ENCODE data around the gene GABPB1. TPM values are rescaled to one million over a fixed set of nuclear protein-coding genes. Genes with fewer than 3 reads are reported as not detected.

The GABPB1 gene
- 64.7 and 67.7 TPM in 2 replicates for total RNA-seq (2013; cell fraction: nucleolus; rRNA removed)
- total RNA-seq (2014; rRNA removed) (44.2 and 49.8 TPM in 2 replicates), total RNA-seq (2014; rRNA removed; fragmentation: Illumina TruSeq; extraction: Trizol) (40.2 and 42.3 TPM in 2 replicates), total RNA-seq (2021) (32.4 and 35.9 TPM in 2 replicates), polyA plus RNA-seq (2011; rRNA removed) (48.2 and 56.6 TPM in 2 replicates), polyA plus RNA-seq (2014; fragmentation: Illumina TruSeq; extraction: Trizol) (37.3 and 45.5 TPM in 2 replicates), polyA plus RNA-seq (2014; fragmentation: Nextera tagmentation; extraction: Ambion mirVana) (10 to 100 TPM; 13.9 to 18.2 TPM), polyA plus RNA-seq (2014; rRNA removed) (37.9 and 38.9 TPM in 2 replicates), polyA plus RNA-seq (2016; fragmentation: Nextera tagmentation; extraction: Ambion mirVana) (10 to 100 TPM; 40.8 to 41.6 TPM), polyA minus RNA-seq (2011; rRNA and poly(A)+ RNA removed) (43.0 and 70.3 TPM in 2 replicates), Bru-seq, nascent RNA (percentile 77 among the genes with signal in this experiment), BruChase-seq, experiment 1, labeled RNA remaining after a 6-hour chase (percentile 69 among the genes with signal in this experiment), BruChase-seq, experiment 2, labeled RNA remaining after a 2-hour chase (percentile 74 among the genes with signal in this experiment)
- polyA plus RNA-seq (2011; ENCODE audit: low read depth): 14.6 TPM
- 38.6 and 42.3 TPM in 2 replicates for polyA plus RNA-seq (2011; cell fraction: cytosol; rRNA removed)
- polyA plus RNA-seq (2011; cell fraction: nucleus; rRNA removed): 32.4 and 37.6 TPM in 2 replicates
- 16.2 and 19.1 TPM in 2 replicates for polyA plus RNA-seq (2012)
- polyA minus RNA-seq (2011; cell fraction: cytosol; rRNA and poly(A)+ RNA removed): 17.0 and 22.8 TPM in 2 replicates
- 17.2 and 20.6 TPM in 2 replicates for polyA minus RNA-seq (2011; cell fraction: nucleus; rRNA and poly(A)+ RNA removed)
- long read RNA-seq, experiment 1, full-length matches to known transcripts: 18 of 37 reads
- long read RNA-seq, experiment 1, partial matches to known transcripts: 4 of 37 reads
- long read RNA-seq, experiment 1, other reads (novel, unspliced or antisense): 15 of 37 reads
- long read RNA-seq, experiment 2, full-length matches to known transcripts: 203 of 267 reads
- long read RNA-seq, experiment 2, partial matches to known transcripts: 27 of 267 reads
- long read RNA-seq, experiment 2, other reads (novel, unspliced or antisense): 37 of 267 reads

GRCh38 chr15:50354838-50355618 lies at the start of gene GABPB1:
GABPB1 (minus strand) TSS chr15:50355198; CDS start chr15:50309798, 45,400 bp downstream.
- ATAC-seq: peak; percentile 56
- SMC1A ChIA-PET (ENCODE audit: uncharacterized antibody, unreplicated experiment): interaction anchor here (0.6 to 7.2 kb wide), 5 partner anchors 22 to 143 kb away, joined by 3 to 38 read pairs (median 3); no protein-coding TSS in a partner anchor
- Histone ChIP-seq H3K79me2 (ENCODE audit: control insufficient read depth, insufficient read depth, low read length) (peaks cover 86% of the 10 kb centered on the region), H3K4me2 (ENCODE audit: control insufficient read depth, insufficient read depth) (peak within 1 kb of the TSS; percentile 86), H3K9me3 (replicated peaks; ENCODE audit: control insufficient read depth, insufficient read depth, low read length) (no peaks in the 10 kb centered on the region), H3K4me1 (ENCODE audit: control insufficient read depth, insufficient read depth, low read length) (peaks cover 10% of the 10 kb centered on the region), H3K27ac (ENCODE audit: control insufficient read depth, insufficient read depth) (peak within 1 kb of the TSS; percentile 91), H4K20me1 (ENCODE audit: control insufficient read depth, insufficient read depth) (no peaks in the 10 kb centered on the region; the same call in 1 of the 2 replicates), H2AFZ (ENCODE audit: control insufficient read depth, low read depth, low read length) (peak within 1 kb of the TSS; percentile 66), H3K36me3 (ENCODE audit: control insufficient read depth in 2 of 2, insufficient read depth in 2 of 2, low read length in 1 of 2) (peaks cover 0 to 11% of the 10 kb centered on the region in 2 experiments; a peak in 2 of 4 replicates), H3K4me3 (peak within 1 kb of the TSS; percentile 82), H3K9ac (ENCODE audit: control insufficient read depth, insufficient read depth, low read length) (peak within 1 kb of the TSS; percentile 98), H3K27me3 (replicated peaks in 1 of 2; ENCODE audit: control insufficient read depth in 2 of 2, insufficient read depth in 2 of 2, low read length in 1 of 2) (no peaks in the 10 kb centered on the region)
- in situ Hi-C loops (cut with MboI) (loop anchor here (10.0 kb wide), 2 partner anchors 90 to 550 kb away; partner anchors contain the start of gene AP4E1), intact Hi-C loops (cut with micrococcal nuclease; ENCODE audit: unreplicated experiment) (loop anchor here (1.0 to 10.0 kb wide), 4 partner anchors 35 to 552 kb away; partner anchors contain the start of gene AP4E1)
- no peak for FAIRE-seq
- BruUV-seq (replicated peaks): no TSS peak
- RAD21 ChIA-PET (ENCODE audit: unreplicated experiment): interaction anchor here (2.5 kb wide), 1 partner anchor 69 kb away, joined by 14 read pairs; the partner anchor contains the start of gene USP8
- peak; percentile 60 for DNase-seq (ENCODE audit: low read depth, low spot score)
- 1% methylated on average over 68 of the region's 70 CpGs for WGBS (ENCODE audit: insufficient coverage, insufficient replicate concordance, low lambda C conversion rate, missing lambda C conversion rate)
- POLR2A ChIA-PET: interaction anchor here (0.6 to 1.4 kb wide), 7 partner anchors 19 to 1361 kb away, joined by 3 to 9 read pairs (median 5); partner anchors contain the start of gene USP8
- CTCF ChIA-PET: interaction anchor here (0.6 to 1.9 kb wide), 8 partner anchors 9 to 526 kb away, joined by 3 to 10 read pairs (median 4); partner anchors contain the start of gene USP8
- peak in 1 of 2 experiments; percentile 73; a peak in 3 of 4 replicates for TF ChIP-seq BHLHE40 (IDR thresholded peaks at IDR 0.05; ENCODE audit: borderline replicate concordance in 1 of 2, low read depth in 2 of 2, low read length in 1 of 2)
- peak; percentile 51; the same call in 2 of the 3 replicates for TF ChIP-seq POU2F2 (IDR thresholded peaks at IDR 0.05; ENCODE audit: borderline replicate concordance, low read depth, low read length)
- TF ChIP-seq CBFB (IDR thresholded peaks at IDR 0.05; ENCODE audit: low read depth): peak; percentile 99
- peak; percentile 99 for TF ChIP-seq MXI1 (IDR thresholded peaks at IDR 0.05; ENCODE audit: low read depth, low read length)
- peak; percentile 85 for TF ChIP-seq SKIL (IDR thresholded peaks at IDR 0.05; ENCODE audit: low read depth, poor library complexity, severe bottlenecking)
- no peak for TF ChIP-seq HSF1 (IDR thresholded peaks at IDR 0.05; ENCODE audit: low read depth, low read length)
- TF ChIP-seq MYC (IDR thresholded peaks at IDR 0.05; ENCODE audit: insufficient read depth, insufficient read length, insufficient replicate concordance, low read length, severe bottlenecking): peak; percentile 99
- peak; percentile 88 for TF ChIP-seq GABPA (IDR thresholded peaks at IDR 0.05; ENCODE audit: low read depth)
- peak; percentile 82 for TF ChIP-seq PBX3 (IDR thresholded peaks at IDR 0.05; ENCODE audit: insufficient replicate concordance, low read depth, low read length)
- TF ChIP-seq HCFC1 (IDR thresholded peaks at IDR 0.05; ENCODE audit: low read length): peak; percentile 48; the same call in 1 of the 2 replicates
- 0 out of 2 replicates have a peak, but pooled peaks have one; percentile 33 for TF ChIP-seq KAT2A (conservative IDR thresholded peaks at IDR 0.05; ENCODE audit: control insufficient read depth, low read depth, low read length)

All from GM12878 (cell line).